Neural cell (in vitro differentiated cells): ENCODE measurements around the gene EXOC3L1. TPM values are rescaled to one million over a fixed set of nuclear protein-coding genes. Genes with fewer than 3 reads are reported as not detected.

ENCODE experiments used
- H2AFZ ChIP-seq: fragments of 200-600, 300-800 bp; sonication (generic), shearing (Covaris generic); 2 replicates; pipeline ENCODE4 v1.6.0; 2014; ENCODE audit warnings: low read depth, mild to moderate bottlenecking, antibody characterized with exemption, low read length, moderate library complexity
- H3F3A ChIP-seq: fragments of 200-600 bp; shearing (Covaris generic); 2 replicates; pipeline ENCODE4 v1.6.1; 2016; ENCODE audit warnings: mild to moderate bottlenecking, moderate library complexity, mixed read lengths, antibody characterized with exemption, low read length; ENCODE audit not compliant: insufficient read depth, poor library complexity, severe bottlenecking
- H3K27ac ChIP-seq: fragments of 200-600, 300-800 bp; sonication (generic), shearing (Covaris generic); 2 replicates; pipeline ENCODE4 v1.5.1; 2014; ENCODE audit warnings: mild to moderate bottlenecking, low read length, moderate library complexity
- H3K27me3 ChIP-seq: fragments of 300-800, 200-600 bp; sonication (generic), shearing (Covaris generic); 2 replicates; pipeline ENCODE4 v1.6.0; 2014; ENCODE audit warnings: mild to moderate bottlenecking, low read depth, low read length, moderate library complexity; ENCODE audit not compliant: insufficient read depth
- H3K36me3 ChIP-seq: fragments of 300-800, 200-600 bp; sonication (generic), shearing (Covaris generic); 2 replicates; pipeline ENCODE4 v1.5.1; 2014; ENCODE audit warnings: mild to moderate bottlenecking, antibody characterized with exemption, low read length, moderate library complexity; ENCODE audit not compliant: insufficient read depth
- H3K4me2 ChIP-seq: fragments of 300-800, 200-600 bp; sonication (generic), shearing (Covaris generic); 2 replicates; pipeline ENCODE4 v1.6.0; 2014; ENCODE audit warnings: mild to moderate bottlenecking, low read length
- H3K4me3 ChIP-seq: fragments of 300-800, 200-600 bp; sonication (generic), shearing (Covaris generic); 2 replicates; pipeline ENCODE4 v1.5.1; 2014; ENCODE audit warnings: mild to moderate bottlenecking, low read length, moderate library complexity
- H3K79me2 ChIP-seq: fragments of 200-600 bp; shearing (Covaris generic); replicated peaks from 2 replicates; pipeline ENCODE4 v1.6.0; 2014; ENCODE audit warnings: mild to moderate bottlenecking, low read length, moderate library complexity; ENCODE audit not compliant: insufficient read depth
- H3K9ac ChIP-seq: fragments of 300-800, 200-600 bp; sonication (generic), shearing (Covaris generic); 2 replicates; pipeline ENCODE4 v1.6.1; 2016; ENCODE audit warnings: mild to moderate bottlenecking, low read length, mixed read lengths
- H3K9me2 ChIP-seq: fragments of 200-600 bp; shearing (Covaris generic); 2 replicates; pipeline ENCODE4 v1.6.1; 2016; ENCODE audit warnings: mild to moderate bottlenecking, low read length, mixed read lengths; ENCODE audit not compliant: insufficient read depth
- H3K9me3 ChIP-seq: fragments of 200-600, 300-800 bp; sonication (generic), shearing (Covaris generic); 2 replicates; pipeline ENCODE4 v1.6.1; 2016; ENCODE audit warnings: mild to moderate bottlenecking, mixed run types, low read length, moderate library complexity, mixed read lengths
- H4K20me1 ChIP-seq: fragments of 200-600 bp; shearing (Covaris generic); 2 replicates; pipeline ENCODE4 v1.6.1; 2016; ENCODE audit warnings: mild to moderate bottlenecking, mixed run types; ENCODE audit not compliant: insufficient read depth
- CTCF ChIP-seq: fragments of 450-650 bp; IDR thresholded peaks from 2 replicates; pipeline ENCODE4 v1.5.1; 2014; ENCODE audit warnings: antibody characterized with exemption, mild to moderate bottlenecking, moderate library complexity; ENCODE audit not compliant: poor library complexity, severe bottlenecking
- EP300 ChIP-seq: fragments of 450-650 bp; conservative IDR thresholded peaks from 2 replicates; pipeline ENCODE4 v1.6.1; 2014; ENCODE audit warnings: antibody characterized with exemption, mild to moderate bottlenecking, moderate library complexity; ENCODE audit not compliant: poor library complexity, severe bottlenecking
- EZH2 ChIP-seq: fragments of 200-600, 300-800 bp; shearing (Covaris generic), sonication (generic); IDR thresholded peaks from 2 replicates; pipeline ENCODE4 v1.6.1; 2014; ENCODE audit warnings: antibody characterized with exemption, low read length, borderline replicate concordance, mild to moderate bottlenecking; ENCODE audit not compliant: insufficient read depth, poor library complexity, severe bottlenecking
- MXI1 ChIP-seq: fragments of 450-650 bp; conservative IDR thresholded peaks from 2 replicates; pipeline ENCODE4 v1.6.1; 2014; ENCODE audit warnings: antibody characterized with exemption, mild to moderate bottlenecking; ENCODE audit not compliant: poor library complexity, severe bottlenecking
- POLR2AphosphoS5 ChIP-seq: IDR thresholded peaks from 2 replicates; pipeline ENCODE4 v1.6.1; 2012
- RAD21 ChIP-seq: fragments of 450-650 bp; conservative IDR thresholded peaks from 2 replicates; pipeline ENCODE4 v1.6.1; 2014; ENCODE audit warnings: antibody characterized with exemption, mild to moderate bottlenecking, moderate library complexity
- SMC3 ChIP-seq: fragments of 450-650 bp; conservative IDR thresholded peaks from 2 replicates; pipeline ENCODE4 v1.6.1; 2014; ENCODE audit warnings: antibody characterized with exemption, mild to moderate bottlenecking, moderate library complexity; ENCODE audit not compliant: poor library complexity
- TAF1 ChIP-seq: IDR thresholded peaks from 2 replicates; pipeline ENCODE4 v1.6.1; 2012; ENCODE audit warnings: low read depth
- polyA plus RNA-seq: library from polyadenylated mRNA; depleted of rRNA; stranded (reverse); fragments of >200 nt; gene quantifications from 2 replicates; pipeline ENCODE4 v1.2.3, GENCODE V29; 2014
- TF ChIP-seq, protein P1 (sequence below): IDR thresholded peaks from 2 replicates; pipeline ENCODE4 v1.6.1; 2012; ENCODE audit warnings: borderline replicate concordance

EXOC3L1 gene
- polyA plus RNA-seq, 1 donor from 2014 or later: 0.43 TPM

DNA sequence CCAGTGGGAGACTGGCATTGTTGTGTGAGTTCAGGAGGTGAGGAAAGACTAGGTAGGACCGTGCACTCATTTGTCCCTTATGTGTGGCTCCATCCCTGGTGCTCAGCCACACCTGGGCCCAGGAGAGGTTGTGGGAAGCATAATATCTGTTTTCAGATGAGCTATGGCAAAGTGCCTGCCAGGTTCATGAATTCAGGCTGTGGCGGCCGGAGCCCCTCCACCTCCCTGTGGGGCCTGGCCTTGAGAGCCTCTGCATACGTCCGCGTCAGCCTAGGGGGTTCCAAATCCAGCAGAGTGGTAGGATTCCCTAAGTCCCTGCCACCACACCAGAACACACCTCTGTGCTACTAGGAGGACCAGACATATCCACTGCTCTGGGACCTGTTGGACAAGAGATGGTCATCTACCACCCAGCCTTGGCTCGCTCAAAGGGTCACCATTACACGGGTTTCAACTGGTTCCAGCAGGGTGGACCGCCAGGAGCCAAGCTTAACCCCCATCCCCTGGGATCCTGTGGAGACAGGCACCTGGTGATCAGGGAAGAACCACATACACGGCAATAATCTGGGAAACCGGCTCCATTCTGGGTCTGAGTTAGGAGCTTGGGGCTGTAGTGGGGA, 41.2 kb downstream of the EXOC3L1 start:
- Histone ChIP-seq H3K9me3 (peaks cover 3% of the 10 kb centered on the region), H3K79me2 (no peaks in the 10 kb centered on the region), H3K4me2 (no peak overlapping the region), H3K27me3 (peaks cover 54% of the 10 kb centered on the region), H3K36me3 (peaks cover 4% of the 10 kb centered on the region), H2AFZ (no peak overlapping the region), H3K9me2 (no peaks in the 10 kb centered on the region), H3K27ac (no peak overlapping the region), H4K20me1 (no peaks in the 10 kb centered on the region), H3K9ac (no peak overlapping the region), H3F3A (no peaks in the 10 kb centered on the region), H3K4me3 (no peak overlapping the region)
- TF ChIP-seq RAD21: no peak
- TF ChIP-seq CTCF: no peak
- no peak for TF ChIP-seq POLR2AphosphoS5
- TF ChIP-seq, protein P1, sequence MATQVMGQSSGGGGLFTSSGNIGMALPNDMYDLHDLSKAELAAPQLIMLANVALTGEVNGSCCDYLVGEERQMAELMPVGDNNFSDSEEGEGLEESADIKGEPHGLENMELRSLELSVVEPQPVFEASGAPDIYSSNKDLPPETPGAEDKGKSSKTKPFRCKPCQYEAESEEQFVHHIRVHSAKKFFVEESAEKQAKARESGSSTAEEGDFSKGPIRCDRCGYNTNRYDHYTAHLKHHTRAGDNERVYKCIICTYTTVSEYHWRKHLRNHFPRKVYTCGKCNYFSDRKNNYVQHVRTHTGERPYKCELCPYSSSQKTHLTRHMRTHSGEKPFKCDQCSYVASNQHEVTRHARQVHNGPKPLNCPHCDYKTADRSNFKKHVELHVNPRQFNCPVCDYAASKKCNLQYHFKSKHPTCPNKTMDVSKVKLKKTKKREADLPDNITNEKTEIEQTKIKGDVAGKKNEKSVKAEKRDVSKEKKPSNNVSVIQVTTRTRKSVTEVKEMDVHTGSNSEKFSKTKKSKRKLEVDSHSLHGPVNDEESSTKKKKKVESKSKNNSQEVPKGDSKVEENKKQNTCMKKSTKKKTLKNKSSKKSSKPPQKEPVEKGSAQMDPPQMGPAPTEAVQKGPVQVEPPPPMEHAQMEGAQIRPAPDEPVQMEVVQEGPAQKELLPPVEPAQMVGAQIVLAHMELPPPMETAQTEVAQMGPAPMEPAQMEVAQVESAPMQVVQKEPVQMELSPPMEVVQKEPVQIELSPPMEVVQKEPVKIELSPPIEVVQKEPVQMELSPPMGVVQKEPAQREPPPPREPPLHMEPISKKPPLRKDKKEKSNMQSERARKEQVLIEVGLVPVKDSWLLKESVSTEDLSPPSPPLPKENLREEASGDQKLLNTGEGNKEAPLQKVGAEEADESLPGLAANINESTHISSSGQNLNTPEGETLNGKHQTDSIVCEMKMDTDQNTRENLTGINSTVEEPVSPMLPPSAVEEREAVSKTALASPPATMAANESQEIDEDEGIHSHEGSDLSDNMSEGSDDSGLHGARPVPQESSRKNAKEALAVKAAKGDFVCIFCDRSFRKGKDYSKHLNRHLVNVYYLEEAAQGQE: no peak
- no peak for TF ChIP-seq EP300
- TF ChIP-seq EZH2: no peak
- no peak for TF ChIP-seq SMC3
- TF ChIP-seq MXI1: no peak
- TF ChIP-seq TAF1: no peak

- no peaks in the 10 kb centered on the region for H3K79me2 ChIP-seq
- no peak overlapping the region for H2AFZ ChIP-seq
- peaks cover 4% of the 10 kb centered on the region for H3K36me3 ChIP-seq
- H3K4me3 ChIP-seq: no peak overlapping the region
- H3F3A ChIP-seq: no peaks in the 10 kb centered on the region
- no peaks in the 10 kb centered on the region for H3K9me2 ChIP-seq
- H4K20me1 ChIP-seq: no peaks in the 10 kb centered on the region
- no peak overlapping the region for H3K27ac ChIP-seq
- H3K9me3 ChIP-seq: peaks cover 3% of the 10 kb centered on the region
- no peak overlapping the region for H3K4me2 ChIP-seq
- TF ChIP-seq EZH2 (no peak), EP300 (no peak), RAD21 (no peak), CTCF (no peak), TAF1 (no peak), MXI1 (no peak), POLR2AphosphoS5 (no peak), SMC3 (no peak)
- TF ChIP-seq, protein P1: no peak
- no peak overlapping the region for H3K9ac ChIP-seq
- H3K27me3 ChIP-seq: peaks cover 49% of the 10 kb centered on the region
Measured at GRCh38 chr16:67148221-67148620, 41.7 kb downstream of the EXOC3L1 start.
